AG09319 (cell line): ENCODE data around the gene TRIM45.

ENCODE experiments used
- DNase-seq: peaks from one replicate; pipeline ENCODE4 v3.0.0-alpha.2; 2010; ENCODE audit warnings: low read depth; ENCODE audit errors: extremely low read depth
- TF ChIP-seq, protein P1 (sequence below): IDR thresholded peaks from 2 replicates; pipeline ENCODE4 v1.5.1; 2011; ENCODE audit warnings: low read depth, mild to moderate bottlenecking, inconsistent platforms, low read length, moderate library complexity

Gene TRIM45, protein sequence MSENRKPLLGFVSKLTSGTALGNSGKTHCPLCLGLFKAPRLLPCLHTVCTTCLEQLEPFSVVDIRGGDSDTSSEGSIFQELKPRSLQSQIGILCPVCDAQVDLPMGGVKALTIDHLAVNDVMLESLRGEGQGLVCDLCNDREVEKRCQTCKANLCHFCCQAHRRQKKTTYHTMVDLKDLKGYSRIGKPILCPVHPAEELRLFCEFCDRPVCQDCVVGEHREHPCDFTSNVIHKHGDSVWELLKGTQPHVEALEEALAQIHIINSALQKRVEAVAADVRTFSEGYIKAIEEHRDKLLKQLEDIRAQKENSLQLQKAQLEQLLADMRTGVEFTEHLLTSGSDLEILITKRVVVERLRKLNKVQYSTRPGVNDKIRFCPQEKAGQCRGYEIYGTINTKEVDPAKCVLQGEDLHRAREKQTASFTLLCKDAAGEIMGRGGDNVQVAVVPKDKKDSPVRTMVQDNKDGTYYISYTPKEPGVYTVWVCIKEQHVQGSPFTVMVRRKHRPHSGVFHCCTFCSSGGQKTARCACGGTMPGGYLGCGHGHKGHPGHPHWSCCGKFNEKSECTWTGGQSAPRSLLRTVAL

DNA sequence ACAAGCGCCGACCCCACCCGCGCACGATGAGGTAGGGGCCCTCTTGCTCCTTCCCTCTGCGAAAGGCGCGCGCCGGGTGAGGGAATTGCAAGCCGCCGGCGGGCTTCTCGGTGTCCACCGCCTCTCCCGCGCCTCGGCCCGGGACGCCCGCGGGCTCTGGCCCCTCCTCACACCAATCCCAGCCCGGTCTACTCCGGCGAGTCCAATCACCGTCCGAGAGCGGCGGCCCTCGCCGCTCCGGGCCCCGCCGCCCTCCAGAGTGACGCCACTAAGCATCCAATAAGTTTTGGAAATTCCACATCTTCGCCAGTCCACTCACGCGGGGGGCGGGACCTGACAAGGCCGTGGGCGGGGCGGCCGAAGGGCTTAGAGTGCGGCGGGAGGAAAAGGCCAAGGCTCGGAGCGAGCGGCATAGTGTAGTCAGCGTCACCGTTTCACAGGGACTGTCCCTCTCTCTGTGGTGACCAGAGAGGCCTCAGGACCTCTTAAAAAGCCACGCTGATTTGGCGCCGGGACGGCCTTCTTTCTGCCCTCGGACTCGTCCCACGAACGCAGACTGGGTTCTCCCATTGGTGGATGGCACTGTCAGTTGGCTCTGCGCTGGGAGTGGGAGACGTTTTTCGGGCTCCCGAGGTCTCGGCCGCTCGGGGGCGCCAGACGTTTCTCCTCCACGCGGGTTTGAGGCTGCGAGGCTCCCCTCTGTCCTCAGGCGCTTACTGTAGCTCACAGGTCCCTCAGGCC is at the start of gene TRIM45:
TRIM45 (minus strand) TSS at position 161 of the 741 bp plus-strand sequence. CDS start 548 bp downstream, outside the sequence.
- peak; percentile 89 for DNase-seq
- TF ChIP-seq, protein P1, sequence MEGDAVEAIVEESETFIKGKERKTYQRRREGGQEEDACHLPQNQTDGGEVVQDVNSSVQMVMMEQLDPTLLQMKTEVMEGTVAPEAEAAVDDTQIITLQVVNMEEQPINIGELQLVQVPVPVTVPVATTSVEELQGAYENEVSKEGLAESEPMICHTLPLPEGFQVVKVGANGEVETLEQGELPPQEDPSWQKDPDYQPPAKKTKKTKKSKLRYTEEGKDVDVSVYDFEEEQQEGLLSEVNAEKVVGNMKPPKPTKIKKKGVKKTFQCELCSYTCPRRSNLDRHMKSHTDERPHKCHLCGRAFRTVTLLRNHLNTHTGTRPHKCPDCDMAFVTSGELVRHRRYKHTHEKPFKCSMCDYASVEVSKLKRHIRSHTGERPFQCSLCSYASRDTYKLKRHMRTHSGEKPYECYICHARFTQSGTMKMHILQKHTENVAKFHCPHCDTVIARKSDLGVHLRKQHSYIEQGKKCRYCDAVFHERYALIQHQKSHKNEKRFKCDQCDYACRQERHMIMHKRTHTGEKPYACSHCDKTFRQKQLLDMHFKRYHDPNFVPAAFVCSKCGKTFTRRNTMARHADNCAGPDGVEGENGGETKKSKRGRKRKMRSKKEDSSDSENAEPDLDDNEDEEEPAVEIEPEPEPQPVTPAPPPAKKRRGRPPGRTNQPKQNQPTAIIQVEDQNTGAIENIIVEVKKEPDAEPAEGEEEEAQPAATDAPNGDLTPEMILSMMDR: peak; percentile 88

DNA sequence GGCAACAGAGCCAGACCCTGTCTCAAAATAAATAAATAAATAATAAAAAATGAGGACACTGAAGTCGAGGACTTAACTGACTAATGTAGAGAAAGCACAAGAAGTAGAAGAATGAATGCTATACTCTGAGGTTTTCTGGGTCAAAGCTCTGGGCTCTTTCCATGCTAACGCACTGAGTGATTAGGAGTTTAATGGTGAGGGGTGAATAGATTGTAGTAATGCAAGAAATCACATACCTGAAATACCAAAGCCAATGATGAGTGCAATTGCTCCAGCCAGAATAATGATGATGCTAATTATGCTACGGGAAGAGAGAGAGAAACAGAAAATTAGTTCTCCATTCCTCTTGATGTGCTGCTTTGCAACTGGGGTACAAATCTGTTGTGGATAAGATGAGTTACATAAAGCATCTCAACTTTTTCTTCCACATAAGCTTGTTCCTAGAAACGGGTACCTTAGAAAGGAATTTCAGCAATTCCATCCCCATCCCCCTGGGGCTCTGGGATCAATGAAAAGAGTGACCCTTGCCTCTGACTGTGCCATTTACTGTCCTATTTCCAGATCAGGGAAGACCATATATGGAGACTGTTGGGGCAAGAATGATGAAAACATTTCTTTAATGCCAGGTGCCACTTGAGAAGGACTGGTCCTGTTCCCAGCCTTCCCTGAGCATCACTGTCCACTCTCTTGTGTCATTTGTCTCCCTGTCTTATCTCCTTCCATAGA is 48.5 kb upstream of the TRIM45 start:
- DNase-seq: no peak
- TF ChIP-seq, protein P1: no peak

DNA sequence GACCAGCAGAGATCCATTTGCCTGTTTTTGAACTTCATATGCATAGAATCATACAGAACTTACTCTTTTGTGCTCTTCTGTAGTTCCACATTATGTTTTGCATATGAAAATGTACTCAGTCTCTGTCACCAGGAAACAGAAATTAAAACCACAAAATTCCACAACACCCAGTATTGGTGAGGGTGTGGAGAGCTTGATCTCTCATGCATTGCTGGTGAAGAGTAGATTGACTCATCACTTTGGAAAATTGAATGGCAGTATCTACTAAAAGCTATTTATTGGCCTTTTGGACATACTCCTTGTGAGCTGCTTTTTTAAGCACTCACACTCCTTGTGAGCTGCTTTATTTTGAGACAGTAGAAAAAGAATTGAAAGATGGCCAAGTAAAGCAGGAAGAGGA is 45.9 kb upstream of the TRIM45 start:
- TF ChIP-seq, protein P1: no peak
- no peak for DNase-seq

DNA sequence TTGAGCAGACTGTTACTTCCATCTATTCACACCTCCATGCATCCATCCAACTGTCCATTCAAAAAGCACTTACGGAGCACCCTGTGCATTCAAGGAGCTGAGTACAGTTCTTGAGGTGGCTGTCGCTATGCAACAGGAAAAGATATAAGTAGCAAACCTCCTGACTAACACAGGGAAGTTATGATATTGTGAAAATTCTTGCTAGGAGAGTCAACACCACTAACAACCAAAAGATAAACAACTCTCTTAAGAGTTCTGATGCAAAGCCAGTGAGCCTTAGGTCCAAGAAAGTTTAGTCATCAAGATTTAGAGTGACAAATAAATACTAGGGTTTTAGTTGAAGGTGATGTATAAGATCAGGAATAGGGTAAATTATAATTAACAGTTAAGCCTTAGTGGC is 44.5 kb upstream of the TRIM45 start:
- DNase-seq: peak; percentile 38
- TF ChIP-seq, protein P1: no peak

DNA sequence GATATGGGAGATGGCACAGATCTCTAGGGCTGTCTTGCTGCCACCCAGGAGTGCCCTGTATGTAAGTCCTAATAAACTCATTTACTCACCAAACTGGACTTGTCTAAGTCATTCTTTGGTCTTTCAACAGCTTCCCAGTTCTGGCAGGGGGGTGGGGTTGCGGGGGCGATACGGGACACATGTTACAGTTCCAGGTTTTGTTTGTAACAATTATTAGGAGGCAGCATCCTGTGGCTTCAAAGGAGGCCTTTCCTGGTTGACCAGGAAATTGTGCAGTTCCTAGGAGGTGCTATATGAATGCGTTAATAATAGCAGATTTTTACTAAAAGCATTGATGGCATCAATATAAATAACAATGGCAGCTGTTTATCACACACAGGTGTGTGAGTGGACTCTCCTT is 42.7 kb upstream of the TRIM45 start:
- TF ChIP-seq, protein P1: no peak
- no peak for DNase-seq

DNA sequence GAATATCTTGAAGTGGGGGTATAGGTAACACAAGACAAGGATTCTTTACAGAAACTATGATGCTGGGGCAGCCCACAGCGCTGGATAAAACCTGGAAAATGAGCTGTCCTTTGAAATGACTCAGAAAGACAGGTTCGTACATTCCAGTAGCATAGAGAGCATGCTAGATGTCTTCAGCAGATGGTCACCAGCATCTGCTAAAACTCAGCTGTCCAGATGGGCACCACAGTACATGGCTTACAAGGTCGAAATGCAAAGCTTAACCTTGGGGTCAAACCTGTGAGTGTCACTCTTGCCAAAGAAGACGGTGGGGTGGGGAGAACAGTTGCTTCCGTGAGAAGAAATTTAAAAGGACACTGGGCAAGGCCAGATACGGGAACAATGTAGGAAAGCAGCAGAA is 41.3 kb upstream of the TRIM45 start:
- TF ChIP-seq, protein P1: no peak
- DNase-seq: no peak
